Calu3 (cell line): ENCODE measurements around the gene DYNC1H1. TPM values are rescaled to one million over a fixed set of nuclear protein-coding genes. Genes with fewer than 3 reads are reported as not detected.

ENCODE experiments used
- BruUV-seq: library from RNA; stranded (reverse); fragments of 400-500 nt; replicated peaks from 2 replicates; lab custom pipeline; 2021; lab: Mats Ljungman, UMichigan
- CTCF ChIA-PET: fragments of 300-600 bp; sonication (Branson Sonifier 250); formaldehyde crosslinking; loops from one replicate; lab custom pipeline; 2022; ENCODE audit warnings: antibody characterized with exemption; lab: Charles Lee
- DNase-seq: peaks from one replicate; pipeline ENCODE4 v3.0.0; 2022
- H3K27ac Mint-ChIP-seq: one replicate; pipeline ENCODE4 v1.8.0; 2022; ENCODE audit warnings: mixed read lengths; ENCODE audit not compliant: unreplicated experiment
- H3K27me3 Mint-ChIP-seq: one replicate; pipeline ENCODE4 v1.8.0; 2022; ENCODE audit warnings: mixed read lengths; ENCODE audit not compliant: unreplicated experiment
- H3K36me3 Mint-ChIP-seq: one replicate; pipeline ENCODE4 v1.8.0; 2022; ENCODE audit warnings: mild to moderate bottlenecking, moderate library complexity, mixed read lengths; ENCODE audit not compliant: insufficient read depth, unreplicated experiment
- H3K4me1 Mint-ChIP-seq: one replicate; pipeline ENCODE4 v1.8.0; 2022; ENCODE audit warnings: mild to moderate bottlenecking, low read depth, mixed read lengths; ENCODE audit not compliant: unreplicated experiment
- H3K4me3 Mint-ChIP-seq: one replicate; pipeline ENCODE4 v1.8.0; 2022; ENCODE audit warnings: mild to moderate bottlenecking, low read depth, moderate library complexity, mixed read lengths; ENCODE audit not compliant: unreplicated experiment
- H3K9me3 Mint-ChIP-seq: one replicate; pipeline ENCODE4 v1.8.0; 2022; ENCODE audit warnings: low read depth, mixed read lengths; ENCODE audit not compliant: unreplicated experiment
- CTCF ChIP-seq: fragments of 200-600 bp; IDR thresholded peaks from one replicate; pipeline ENCODE4 v1.8.0; 2022; ENCODE audit warnings: antibody characterized with exemption; ENCODE audit not compliant: unreplicated experiment
- intact Hi-C: fragments of 100-400 bp; cut with micrococcal nuclease; formaldehyde crosslinking; loops from one replicate; pipeline ENCODE4 v1.10.0; 2022; ENCODE audit not compliant: unreplicated experiment
- total RNA-seq: library from RNA; stranded (reverse); gene quantifications from 2 replicates; pipeline ENCODE4 v1.2.3, GENCODE V29; 2022

The DYNC1H1 gene
- total RNA-seq, 1 experiment from 2014 or later: 529 TPM

- peaks cover 75% of the 10 kb centered on the region for H3K36me3 Mint-ChIP-seq
- peak overlapping the region; percentile 22 for H3K27ac Mint-ChIP-seq
- no TSS peak for BruUV-seq
- H3K4me3 Mint-ChIP-seq: no peak overlapping the region
- no peaks in the 10 kb centered on the region for H3K27me3 Mint-ChIP-seq
- H3K9me3 Mint-ChIP-seq: no peaks in the 10 kb centered on the region
- CTCF ChIA-PET: no interaction called here
- no peaks in the 10 kb centered on the region for H3K4me1 Mint-ChIP-seq
- TF ChIP-seq CTCF: no peak
- no peak for DNase-seq
- intact Hi-C loops: no loop called here
These were observed 49.4 kb downstream of the DYNC1H1 start for GRCh38 chr14:102013669-102014200.

GRCh38 chr14:102015045-102015685 is 50.8 kb downstream of the DYNC1H1 start:
- CTCF ChIA-PET: interaction anchor here (0.6 kb wide), 1 partner anchor 31 kb away, joined by 5 read pairs; no protein-coding TSS in a partner anchor
- no peak overlapping the region for H3K27ac Mint-ChIP-seq
- H3K9me3 Mint-ChIP-seq: no peaks in the 10 kb centered on the region
- no peak for DNase-seq
- intact Hi-C loops: no loop called here
- BruUV-seq: no TSS peak
- H3K4me1 Mint-ChIP-seq: no peaks in the 10 kb centered on the region
- H3K36me3 Mint-ChIP-seq: peaks cover 70% of the 10 kb centered on the region
- no peak overlapping the region for H3K4me3 Mint-ChIP-seq
- H3K27me3 Mint-ChIP-seq: no peaks in the 10 kb centered on the region
- TF ChIP-seq CTCF: no peak

- Mint-ChIP-seq H3K9me3 (no peaks in the 10 kb centered on the region), H3K36me3 (peaks cover 69% of the 10 kb centered on the region), H3K4me3 (no peak overlapping the region), H3K4me1 (no peaks in the 10 kb centered on the region), H3K27me3 (no peaks in the 10 kb centered on the region), H3K27ac (no peak overlapping the region)
- no peak for TF ChIP-seq CTCF
- CTCF ChIA-PET: interaction anchor here (0.6 kb wide), 1 partner anchor 31 kb away, joined by 5 read pairs; no protein-coding TSS in a partner anchor
- BruUV-seq: no TSS peak
- no peak for DNase-seq
- intact Hi-C loops: no loop called here
These were observed 51.4 kb downstream of the DYNC1H1 start for GRCh38 chr14:102015771-102016170.

- BruUV-seq: TSS peak; percentile 55
- H3K27ac Mint-ChIP-seq: no peak overlapping the region
- H3K4me1 Mint-ChIP-seq: no peaks in the 10 kb centered on the region
- peaks cover 69% of the 10 kb centered on the region for H3K36me3 Mint-ChIP-seq
- DNase-seq: no peak
- H3K27me3 Mint-ChIP-seq: no peaks in the 10 kb centered on the region
- no peak overlapping the region for H3K4me3 Mint-ChIP-seq
- CTCF ChIA-PET: no interaction called here
- intact Hi-C loops: no loop called here
- no peaks in the 10 kb centered on the region for H3K9me3 Mint-ChIP-seq
- TF ChIP-seq CTCF: no peak
These were observed 52.2 kb downstream of the DYNC1H1 start for GRCh38 chr14:102016420-102017090.
